GOT3 (cell line): Measurements from ENCODE around the gene BMP5.

Experiments
- DNase-seq: peaks from one replicate; lab custom pipeline; 2025; ENCODE audit warnings: mixed read lengths; lab: John Stamatoyannopoulos, UW

Gene BMP5

GRCh38 chr6:55872866-55873265, 2.5 kb downstream of the BMP5 start:
- no peak for DNase-seq

GRCh38 chr6:55870181-55870813, 5.1 kb downstream of the BMP5 start:
- no peak for DNase-seq

DNA sequence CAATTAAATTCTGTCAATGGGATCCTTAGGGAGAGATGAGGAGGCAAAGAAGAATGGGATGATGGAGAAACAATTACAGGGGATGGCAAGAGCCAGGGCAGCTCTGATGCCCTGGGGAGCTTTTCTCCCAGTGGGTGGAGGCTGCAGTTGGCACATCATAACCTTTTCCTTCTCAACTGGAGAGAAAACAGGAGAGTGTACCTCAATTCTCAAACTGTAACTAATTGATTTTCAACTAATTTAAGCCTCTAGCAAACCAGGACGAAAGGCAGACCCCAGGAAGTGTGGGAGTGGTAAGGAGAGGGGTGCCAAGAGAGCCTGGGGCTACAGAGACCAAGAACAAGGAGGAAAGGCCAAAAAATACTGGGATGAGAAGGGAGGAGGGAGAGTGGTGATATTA, 5.7 kb downstream of the BMP5 start:
- no peak for DNase-seq

GRCh38 chr6:55868771-55869479, 6.5 kb downstream of the BMP5 start:
- DNase-seq = no peak

DNA sequence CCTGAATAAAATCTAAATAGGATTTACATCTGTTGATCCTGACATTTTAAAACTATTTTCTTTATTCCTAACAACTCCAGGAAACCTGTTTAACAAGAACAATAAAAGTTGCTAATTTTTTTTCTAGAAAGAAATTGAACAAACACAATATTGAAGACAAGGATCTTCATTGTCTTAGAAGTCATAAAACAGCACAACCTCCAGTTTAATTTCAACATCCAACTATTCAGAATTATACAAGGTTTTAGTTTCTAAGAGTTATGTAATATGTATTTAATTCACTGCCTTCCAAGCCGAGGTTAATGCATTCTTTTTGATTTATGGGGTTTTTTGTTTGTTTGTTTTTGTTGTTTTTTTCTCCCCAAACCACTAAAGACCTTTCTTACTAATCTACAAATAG, 7.2 kb downstream of the BMP5 start:
- no peak for DNase-seq

- no peak for DNase-seq
Observed at GRCh38 chr6:55866128-55866527, 9.3 kb downstream of the BMP5 start.

GRCh38 chr6:55853008-55854001, 22.1 kb downstream of the BMP5 start:
- no peak for DNase-seq

DNA sequence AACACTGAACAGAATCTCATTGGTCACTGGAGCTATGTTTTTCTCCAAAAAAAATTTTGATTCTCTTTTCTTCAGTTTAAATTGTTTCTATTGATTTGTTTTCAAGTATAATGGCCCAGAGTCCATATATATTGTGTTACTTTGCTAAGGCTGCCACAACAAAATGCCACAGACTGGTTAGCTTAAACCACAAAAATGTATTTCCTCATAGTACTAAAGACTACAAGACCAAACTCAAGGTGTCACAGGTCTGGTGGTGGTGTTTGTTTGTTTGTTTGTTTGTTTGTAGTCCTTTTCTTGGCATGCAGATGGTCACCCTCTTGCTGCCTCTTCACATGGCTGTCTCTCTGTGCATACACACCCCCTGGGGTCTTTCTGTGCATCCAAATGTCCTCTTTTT, 34.0 kb downstream of the BMP5 start:
- DNase-seq = no peak

DNA sequence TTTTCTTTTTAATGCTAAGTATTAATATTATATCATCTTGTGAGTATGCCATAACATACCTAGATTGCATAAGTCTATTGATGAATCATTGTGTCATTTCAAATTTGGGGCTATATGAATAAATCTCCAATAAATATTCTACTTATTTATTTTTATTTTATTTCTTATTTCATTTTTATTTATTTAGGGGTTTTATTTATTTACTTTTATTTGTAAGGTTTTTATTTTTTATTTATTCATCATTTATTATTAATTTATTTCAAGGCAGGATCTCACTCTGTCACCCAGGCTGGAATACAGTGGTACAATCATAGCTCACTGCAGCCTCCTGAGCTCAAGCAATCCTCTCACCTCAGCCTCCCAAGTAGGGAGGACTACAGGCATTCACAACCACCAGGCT, 36.3 kb downstream of the BMP5 start:
- DNase-seq = no peak

DNA sequence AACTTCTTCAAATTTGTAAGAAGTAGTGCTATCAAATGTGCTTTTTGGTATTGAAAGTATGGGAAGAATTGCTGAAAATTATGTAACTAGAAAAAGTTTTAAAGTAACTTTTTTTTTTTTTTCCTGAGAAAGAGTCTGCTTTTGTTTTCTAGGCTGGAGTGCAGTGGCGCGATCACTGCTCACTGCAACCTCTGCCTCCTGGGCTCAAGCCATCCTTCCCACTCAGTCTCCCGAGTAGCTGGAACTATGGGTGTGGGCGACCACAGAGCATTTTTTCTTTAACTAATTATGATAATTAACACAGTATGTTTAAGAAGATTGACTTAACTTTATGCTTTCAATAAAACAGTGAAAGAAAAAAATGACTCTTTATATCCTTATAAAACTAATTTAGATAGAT, 38.4 kb downstream of the BMP5 start:
- no peak for DNase-seq

- no peak for DNase-seq
Observed at GRCh38 chr6:55836481-55836880, 38.9 kb downstream of the BMP5 start.

DNA sequence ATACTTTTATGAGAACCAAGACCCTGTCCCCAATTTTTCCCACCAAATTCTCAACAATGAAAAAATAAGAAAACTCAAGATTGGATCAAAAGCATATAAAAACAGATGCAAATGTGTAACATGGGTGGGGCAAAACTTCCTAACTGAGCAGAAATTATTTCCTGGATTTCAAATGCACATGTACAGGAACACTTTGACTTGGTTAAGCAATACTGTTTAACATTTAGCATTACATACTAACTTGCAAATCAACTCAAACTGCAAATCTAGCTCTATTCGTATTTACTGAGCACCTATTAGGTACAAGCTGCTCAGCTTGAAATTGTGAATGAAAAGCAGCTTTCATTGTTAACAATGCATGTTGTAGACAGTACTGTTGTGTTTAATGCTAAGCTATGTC, 40.2 kb downstream of the BMP5 start:
- DNase-seq = no peak

- no peak for DNase-seq
Observed at GRCh38 chr6:55833284-55833683, 42.1 kb downstream of the BMP5 start.

DNA sequence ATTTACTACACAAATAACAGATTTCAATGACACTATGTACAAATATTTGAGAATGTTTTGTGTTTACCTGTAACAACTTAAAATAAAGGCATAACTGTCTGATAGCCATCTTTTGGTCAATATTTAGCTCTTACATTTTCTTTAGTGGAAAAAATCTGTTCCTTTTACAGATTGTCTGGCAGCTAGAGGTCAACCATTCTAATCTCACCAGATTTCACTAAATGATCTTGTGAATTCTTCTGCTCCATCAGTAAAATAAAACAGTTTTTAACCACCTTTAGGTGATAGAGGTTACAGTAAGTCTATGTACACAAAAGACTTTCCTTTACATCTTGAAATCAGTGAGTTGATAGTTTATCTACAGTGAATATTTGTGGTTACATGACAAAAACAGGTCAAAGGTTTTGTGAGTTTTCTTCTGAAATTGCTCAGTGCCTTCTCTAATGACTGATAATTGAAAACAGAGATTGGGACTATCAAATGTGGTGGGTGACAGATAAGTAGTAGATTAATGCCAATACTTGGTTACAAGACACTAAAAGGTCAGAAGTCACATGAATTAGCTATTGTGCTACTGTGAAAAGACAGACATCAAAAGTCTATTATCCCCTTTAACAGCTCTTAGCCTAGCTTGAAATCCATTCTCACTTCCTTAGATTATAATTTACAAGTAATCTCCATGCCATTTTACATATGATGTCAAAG, 47.4 kb downstream of the BMP5 start:
- DNase-seq = no peak

- no peak for DNase-seq
Observed at GRCh38 chr6:55826941-55827340, 48.4 kb downstream of the BMP5 start.

- DNase-seq = no peak
Observed at GRCh38 chr6:55825402-55826051, 49.9 kb downstream of the BMP5 start.

DNA sequence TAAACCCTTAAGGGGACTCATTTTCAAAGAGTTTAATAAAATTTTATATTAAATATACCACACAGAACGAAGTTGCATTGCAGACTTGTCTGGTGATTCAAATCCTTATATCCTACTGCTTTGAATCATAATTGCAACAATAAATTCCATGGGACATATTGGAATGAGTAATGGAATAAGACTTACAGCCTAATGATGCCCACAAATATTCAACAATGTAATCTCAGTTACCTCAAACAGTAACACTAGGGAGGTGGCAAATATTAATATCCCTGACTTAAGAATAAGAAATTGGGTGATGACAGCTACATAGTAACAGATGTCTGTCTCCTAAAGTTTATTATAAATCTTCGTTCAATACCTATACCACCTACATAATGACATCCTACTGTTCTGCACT, 52.6 kb downstream of the BMP5 start:
- no peak for DNase-seq

GRCh38 chr6:55822005-55822404, 53.4 kb downstream of the BMP5 start:
- DNase-seq = no peak

- DNase-seq = no peak
Observed at GRCh38 chr6:55820696-55821095, 54.7 kb downstream of the BMP5 start.

DNA sequence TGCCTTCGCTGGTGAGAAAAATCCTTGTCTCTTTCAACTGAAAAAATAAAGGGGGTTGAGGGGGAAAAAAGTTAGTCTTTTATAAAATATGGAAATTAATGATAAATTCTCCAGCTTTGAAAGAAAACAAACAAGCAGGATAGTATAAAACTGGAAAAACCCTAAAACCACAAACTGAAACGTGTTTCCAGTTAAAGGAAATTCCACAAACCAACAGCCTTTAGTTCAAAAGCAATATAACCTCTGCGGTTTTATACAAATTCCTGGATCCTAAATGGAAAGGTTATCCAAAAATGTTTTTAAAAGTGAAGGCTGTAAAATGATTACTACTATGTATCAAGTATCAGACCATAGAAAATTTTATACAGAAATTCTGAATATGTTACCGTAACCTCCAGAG, 55.6 kb downstream of the BMP5 start:
- DNase-seq = no peak

DNA sequence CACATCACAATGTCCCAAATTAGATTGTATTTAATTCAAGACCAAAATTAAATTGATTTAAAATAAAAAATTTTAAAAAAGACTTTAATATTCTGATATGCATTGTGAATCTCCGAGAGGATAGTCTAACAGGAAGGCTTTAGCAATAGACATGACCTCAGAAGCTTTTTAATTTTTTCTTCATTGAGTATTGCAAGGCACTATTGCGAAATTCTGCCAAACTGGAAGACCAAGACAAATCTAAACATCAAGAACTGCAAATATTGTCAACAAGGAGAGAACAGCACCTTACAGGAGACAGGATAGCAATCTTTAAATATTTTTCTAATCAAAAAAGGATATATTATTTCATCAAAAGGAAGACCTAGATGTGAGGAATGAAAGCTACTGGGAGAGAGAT, 56.9 kb downstream of the BMP5 start:
- DNase-seq = no peak

GRCh38 chr6:55812509-55812908, 62.9 kb downstream of the BMP5 start:
- no peak for DNase-seq
